ENCODE data around the gene TGM2.
"Not testable (repeated sequence)": the region's sequence is repeated elsewhere in the genome, so short reads cannot be mapped to it uniquely, and the experiment has no call there.

TGM2 gene

DNA sequence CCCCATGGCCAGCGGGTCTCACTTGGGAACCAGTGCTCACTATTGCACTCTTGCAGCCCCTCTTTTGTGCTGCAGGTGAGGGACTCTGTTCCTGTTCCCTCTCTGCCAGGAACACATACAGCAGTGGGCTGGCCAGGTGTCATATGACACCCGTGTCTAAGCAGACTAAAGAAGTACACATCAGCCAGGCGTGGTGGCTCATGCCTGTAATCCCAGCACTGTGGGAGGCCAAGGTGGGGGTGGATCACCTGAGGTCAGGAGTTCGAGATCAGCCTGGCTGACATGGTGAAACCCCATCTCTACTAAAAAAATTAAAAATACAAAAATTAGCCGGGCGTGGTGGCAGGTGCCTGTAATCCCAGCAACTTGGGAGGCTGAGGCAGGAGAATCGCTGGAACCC, 57.2 kb downstream of the TGM2 start:
- H3K9me3 Mint-ChIP-seq, ATAC-seq, H3K4me3 Mint-ChIP-seq, H3K27ac Mint-ChIP-seq, H3K4me1 Mint-ChIP-seq, H3K36me3 Mint-ChIP-seq: not testable (repeated sequence)
- peak in 1 of 2 donors; percentile 26 for DNase-seq (ENCODE audit: low spot score in 2 of 2)

DNA sequence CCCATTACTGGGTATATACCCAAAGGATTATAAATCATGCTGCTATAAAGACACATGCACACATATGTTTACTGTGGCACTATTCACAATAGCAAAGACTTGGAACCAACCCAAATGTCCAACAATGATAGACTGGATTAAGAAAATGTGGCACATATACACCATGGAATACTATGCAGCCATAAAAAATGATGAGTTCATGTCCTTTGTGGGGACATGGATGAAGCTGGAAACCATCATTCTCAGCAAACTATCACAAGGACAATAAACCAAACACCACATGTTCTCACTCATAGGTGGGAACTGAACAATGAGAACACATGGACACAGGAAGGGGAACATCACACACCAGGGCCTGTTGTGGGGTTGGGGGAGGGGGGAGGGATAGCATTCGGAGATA, 57.7 kb downstream of the TGM2 start:
- not testable (repeated sequence) for ATAC-seq; H3K27ac Mint-ChIP-seq; H3K36me3 Mint-ChIP-seq; H3K4me3 Mint-ChIP-seq; H3K4me1 Mint-ChIP-seq; H3K9me3 Mint-ChIP-seq; DNase-seq (ENCODE audit: low spot score in 2 of 2)

DNA sequence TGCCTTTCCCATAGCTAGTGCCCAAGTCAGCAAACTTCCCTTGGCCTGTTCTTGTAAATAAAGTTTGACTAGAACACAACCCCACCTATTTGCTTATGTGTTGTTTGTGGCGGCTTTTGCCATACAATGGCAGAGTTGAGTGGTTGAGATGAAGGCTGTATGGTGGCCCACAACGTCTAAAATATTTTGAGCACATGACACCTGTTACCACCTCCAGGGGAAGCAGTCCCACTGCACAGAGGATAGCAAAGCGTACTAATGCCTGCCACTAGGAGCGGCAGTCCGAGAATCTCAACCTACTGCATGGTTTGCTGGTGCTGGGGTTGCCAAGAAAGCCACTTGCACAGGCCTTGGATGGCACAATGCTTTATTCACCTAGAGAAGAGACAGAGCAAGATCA, 58.6 kb downstream of the TGM2 start:
- Mint-ChIP-seq H3K9me3 (no peaks in the 10 kb centered on the region), H3K36me3 (no peaks in the 10 kb centered on the region), H3K4me3 (no peak overlapping the region), H3K27ac (no peak overlapping the region), H3K4me1 (no peaks in the 10 kb centered on the region)
- DNase-seq (ENCODE audit: low spot score in 2 of 2) (no peak), ATAC-seq (no peak)

DNA sequence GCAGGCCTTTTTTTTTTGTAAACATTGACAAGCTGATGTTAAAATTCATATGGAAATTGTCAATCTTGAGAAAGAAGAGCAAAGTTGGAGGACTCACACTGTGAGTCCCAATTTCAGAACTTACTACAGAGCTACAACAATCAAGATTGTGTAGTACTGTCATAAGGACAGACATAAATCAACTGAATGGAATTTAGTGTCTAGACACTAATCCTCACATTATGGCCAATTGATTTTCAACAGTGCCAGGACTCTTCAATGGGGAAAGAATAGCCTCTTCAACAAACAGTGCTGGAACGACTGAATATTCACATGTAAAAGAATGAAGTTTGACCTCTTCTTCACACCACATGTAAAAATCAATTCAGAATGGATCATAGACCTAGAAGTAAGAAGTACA, 60.8 kb downstream of the TGM2 start:
- ATAC-seq (no peak), DNase-seq (ENCODE audit: low spot score in 2 of 2) (no peak)
- H3K4me3 Mint-ChIP-seq: no peak overlapping the region
- no peaks in the 10 kb centered on the region for H3K36me3 Mint-ChIP-seq
- no peak overlapping the region for H3K27ac Mint-ChIP-seq
- H3K4me1 Mint-ChIP-seq: no peaks in the 10 kb centered on the region
- H3K9me3 Mint-ChIP-seq: peaks cover 3% of the 10 kb centered on the region

DNA sequence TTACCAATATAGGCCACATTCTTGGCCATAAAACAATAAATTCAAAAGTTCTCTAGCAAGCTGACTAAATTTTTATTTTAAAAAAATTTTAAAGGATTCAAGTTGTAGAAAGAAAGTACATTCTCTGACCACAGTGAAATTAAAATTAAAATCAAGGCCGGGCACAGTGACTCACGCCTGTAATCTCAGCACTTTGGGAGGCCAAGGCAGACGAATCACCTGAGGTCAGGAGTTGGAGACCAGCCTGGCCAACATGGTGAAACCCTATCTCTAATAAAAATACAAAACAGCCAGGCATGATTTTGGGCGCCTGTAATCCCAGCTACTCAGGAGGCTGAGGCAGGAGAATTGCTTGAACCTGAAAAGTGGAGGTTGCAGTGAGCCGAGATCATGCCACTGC, 62.9 kb downstream of the TGM2 start:
- not testable (repeated sequence) for H3K4me1 Mint-ChIP-seq; H3K9me3 Mint-ChIP-seq; H3K4me3 Mint-ChIP-seq; H3K36me3 Mint-ChIP-seq; H3K27ac Mint-ChIP-seq; DNase-seq (ENCODE audit: low spot score in 2 of 2); ATAC-seq

DNA sequence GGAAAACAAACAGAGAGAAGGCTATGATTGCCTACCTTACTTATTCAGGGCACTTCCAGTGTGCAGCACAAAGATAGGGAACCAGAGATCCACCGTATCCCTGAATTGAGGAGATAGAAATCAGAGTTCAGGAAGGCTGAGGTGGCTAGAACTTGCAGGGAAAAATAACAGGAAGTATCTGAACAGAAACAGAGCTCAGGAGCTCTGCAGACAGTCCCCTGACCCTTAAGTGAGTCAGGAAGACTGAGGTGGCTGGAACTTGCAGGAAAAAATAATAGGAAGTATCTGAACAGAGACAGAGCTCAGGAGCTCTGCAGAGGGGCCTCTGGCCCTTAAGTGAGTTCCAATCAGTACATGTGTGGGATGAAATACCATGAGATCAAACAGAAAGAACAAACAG, 66.1 kb downstream of the TGM2 start:
- DNase-seq (ENCODE audit: low spot score in 2 of 2) (peak in 1 of 2 donors; percentile 15), ATAC-seq (no peak)
- Mint-ChIP-seq H3K9me3 (peaks cover 3% of the 10 kb centered on the region), H3K4me1 (peaks cover 15% of the 10 kb centered on the region), H3K27ac (no peak overlapping the region), H3K36me3 (no peaks in the 10 kb centered on the region), H3K4me3 (no peak overlapping the region)

DNA sequence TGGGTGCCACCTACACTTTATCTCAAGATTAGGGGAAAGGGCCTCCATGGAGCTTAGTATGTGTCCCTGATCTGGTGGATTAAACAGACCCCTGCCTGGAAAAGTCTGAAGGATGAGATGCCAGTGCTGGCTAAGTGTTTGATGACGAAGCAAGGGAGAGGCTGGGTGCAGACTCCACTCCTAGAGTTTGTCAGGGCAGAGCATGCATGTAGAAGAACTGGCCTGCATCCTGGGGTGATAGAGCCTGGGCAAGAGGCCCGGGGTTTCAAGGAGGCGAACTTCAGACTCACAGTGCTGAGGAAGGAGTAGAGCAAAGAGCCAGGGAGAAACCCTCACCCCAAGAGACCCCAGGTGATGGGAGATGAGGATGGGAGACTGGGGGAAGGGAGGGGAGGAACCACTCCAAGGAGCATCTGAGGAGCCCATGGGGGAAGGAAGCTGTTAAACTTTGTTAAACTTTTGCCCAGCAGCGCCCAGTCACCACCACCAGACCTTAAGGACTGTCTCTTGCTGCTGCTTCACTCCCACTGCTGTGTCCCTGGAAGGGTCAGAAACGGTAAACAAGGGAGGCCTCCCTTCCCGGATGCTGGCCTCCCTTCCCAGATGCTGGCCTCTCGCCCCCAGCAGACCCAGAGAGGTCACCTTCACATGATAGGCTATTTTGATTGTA, 69.9 kb downstream of the TGM2 start:
- DNase-seq (ENCODE audit: low spot score in 2 of 2) (peak in 1 of 2 donors; percentile 47), ATAC-seq (no peak)
- Mint-ChIP-seq H3K4me1 (peaks cover 33% of the 10 kb centered on the region), H3K27ac (peak overlapping the region; percentile 86), H3K36me3 (peaks cover 26% of the 10 kb centered on the region), H3K9me3 (no peaks in the 10 kb centered on the region), H3K4me3 (no peak overlapping the region)

DNA sequence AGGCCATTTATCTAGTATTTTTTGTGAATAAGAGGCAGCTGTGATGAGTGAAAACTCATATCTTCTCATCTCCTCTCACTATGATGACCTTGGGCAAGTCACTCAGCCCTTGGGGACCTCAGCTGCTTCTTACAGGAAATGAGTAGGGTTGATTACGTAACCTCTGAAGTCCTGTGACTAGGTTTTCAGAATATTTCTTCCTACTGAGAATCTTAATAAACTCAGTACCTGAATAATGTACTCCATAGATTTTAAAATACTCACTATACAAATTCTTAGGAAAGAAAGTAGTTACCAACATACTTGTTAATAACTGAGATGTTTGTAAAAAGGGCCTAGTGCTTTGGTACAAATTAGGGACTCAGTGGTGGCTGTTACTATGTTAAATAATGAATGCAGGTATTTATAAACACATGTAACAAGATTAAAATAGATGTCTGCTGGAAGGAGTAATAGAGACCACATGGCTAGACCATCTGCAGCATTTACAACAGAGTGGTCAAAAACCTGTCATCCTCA, 70.6 kb downstream of the TGM2 start:
- no peak overlapping the region for H3K4me3 Mint-ChIP-seq
- no peaks in the 10 kb centered on the region for H3K9me3 Mint-ChIP-seq
- ATAC-seq (peak; percentile 99), DNase-seq (ENCODE audit: low spot score in 2 of 2) (peak in 1 of 2 donors; percentile 58)
- H3K27ac Mint-ChIP-seq: peak overlapping the region; percentile 86
- peaks cover 33% of the 10 kb centered on the region for H3K4me1 Mint-ChIP-seq
- H3K36me3 Mint-ChIP-seq: peaks cover 34% of the 10 kb centered on the region

DNA sequence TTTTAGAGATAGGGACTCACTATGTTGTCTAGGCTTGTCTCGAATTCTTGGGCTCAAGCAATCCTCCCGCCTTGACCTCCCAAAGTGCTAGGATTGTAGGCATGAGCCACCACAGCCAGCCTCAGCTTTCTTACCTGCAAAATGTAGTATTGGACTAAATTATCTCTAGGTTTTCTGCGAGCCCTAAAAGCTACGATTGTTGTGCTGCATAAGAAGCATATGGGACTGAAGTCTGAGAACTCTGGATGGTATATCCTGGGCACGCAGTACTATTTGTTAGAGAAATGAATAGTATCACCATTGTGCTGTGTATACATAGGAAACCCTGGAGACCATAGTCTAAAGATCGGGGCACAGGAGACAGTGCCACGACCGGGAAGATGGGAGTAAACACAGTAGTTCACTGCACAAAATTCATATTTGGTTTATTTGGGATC, 71.4 kb downstream of the TGM2 start:
- Mint-ChIP-seq H3K9me3 (no peaks in the 10 kb centered on the region), H3K4me3 (no peak overlapping the region), H3K27ac (peak overlapping the region; percentile 86), H3K36me3 (peaks cover 41% of the 10 kb centered on the region), H3K4me1 (peaks cover 38% of the 10 kb centered on the region)
- ATAC-seq (no peak), DNase-seq (ENCODE audit: low spot score in 2 of 2) (peak in 1 of 2 donors; percentile 34)

DNA sequence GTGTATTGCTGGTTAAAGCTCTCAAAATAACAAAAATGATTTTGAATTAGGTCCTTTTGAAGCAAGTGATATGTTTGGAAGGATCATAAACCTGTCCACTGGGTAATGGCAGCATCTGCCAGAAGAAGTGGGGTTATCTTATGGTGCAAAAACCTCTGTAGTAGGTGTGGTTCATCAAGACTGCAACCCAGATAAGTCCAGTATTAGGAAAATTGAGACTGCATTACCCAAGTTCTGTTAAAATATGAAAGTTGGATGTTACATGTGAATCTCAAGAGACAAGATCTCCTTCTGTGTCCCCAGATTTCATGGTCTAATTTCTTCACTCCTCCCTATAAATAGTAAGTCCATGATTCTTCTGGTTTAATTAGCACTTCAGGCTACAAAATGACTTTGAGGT, 72.2 kb downstream of the TGM2 start:
- no peak for ATAC-seq
- Mint-ChIP-seq H3K36me3 (peaks cover 48% of the 10 kb centered on the region), H3K9me3 (no peaks in the 10 kb centered on the region), H3K4me3 (no peak overlapping the region), H3K27ac (peak overlapping the region; percentile 86), H3K4me1 (peaks cover 40% of the 10 kb centered on the region)
- peak in 1 of 2 donors; percentile 18 for DNase-seq (ENCODE audit: low spot score in 2 of 2)

DNA sequence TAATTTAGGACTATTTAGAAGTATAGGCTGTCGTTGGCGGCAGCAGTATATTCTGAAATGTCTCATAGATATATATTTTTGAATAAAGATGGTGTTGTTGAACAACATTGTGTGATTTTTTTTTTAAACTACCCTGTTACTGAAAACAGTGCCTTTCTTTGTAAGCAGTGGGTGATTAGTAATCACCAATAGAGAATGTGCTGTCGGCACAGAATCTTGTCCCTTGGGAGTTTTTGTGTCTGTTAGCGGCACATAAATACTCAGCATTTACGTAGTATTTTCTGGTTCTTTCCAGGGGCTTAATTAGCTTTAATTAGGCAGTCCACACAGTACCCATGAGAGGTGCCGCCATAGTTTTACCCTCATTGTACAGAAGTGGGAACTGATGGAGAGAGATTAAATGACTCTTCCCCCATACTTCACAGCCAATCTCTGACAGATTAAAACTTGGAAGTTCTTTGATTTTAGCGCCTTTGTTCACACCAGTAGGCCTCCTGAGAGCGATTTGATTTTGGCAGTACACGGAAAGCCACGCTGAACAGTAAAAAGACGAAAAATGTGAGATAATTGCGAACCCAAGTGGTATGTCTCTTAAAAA, 72.7 kb downstream of the TGM2 start:
- ATAC-seq (no peak), DNase-seq (ENCODE audit: low spot score in 2 of 2) (peak in 1 of 2 donors; percentile 36)
- H3K4me1 Mint-ChIP-seq: peaks cover 40% of the 10 kb centered on the region
- H3K27ac Mint-ChIP-seq: peak overlapping the region; percentile 83
- H3K36me3 Mint-ChIP-seq: peaks cover 54% of the 10 kb centered on the region
- H3K9me3 Mint-ChIP-seq: no peaks in the 10 kb centered on the region
- H3K4me3 Mint-ChIP-seq: peak overlapping the region; percentile 9

DNA sequence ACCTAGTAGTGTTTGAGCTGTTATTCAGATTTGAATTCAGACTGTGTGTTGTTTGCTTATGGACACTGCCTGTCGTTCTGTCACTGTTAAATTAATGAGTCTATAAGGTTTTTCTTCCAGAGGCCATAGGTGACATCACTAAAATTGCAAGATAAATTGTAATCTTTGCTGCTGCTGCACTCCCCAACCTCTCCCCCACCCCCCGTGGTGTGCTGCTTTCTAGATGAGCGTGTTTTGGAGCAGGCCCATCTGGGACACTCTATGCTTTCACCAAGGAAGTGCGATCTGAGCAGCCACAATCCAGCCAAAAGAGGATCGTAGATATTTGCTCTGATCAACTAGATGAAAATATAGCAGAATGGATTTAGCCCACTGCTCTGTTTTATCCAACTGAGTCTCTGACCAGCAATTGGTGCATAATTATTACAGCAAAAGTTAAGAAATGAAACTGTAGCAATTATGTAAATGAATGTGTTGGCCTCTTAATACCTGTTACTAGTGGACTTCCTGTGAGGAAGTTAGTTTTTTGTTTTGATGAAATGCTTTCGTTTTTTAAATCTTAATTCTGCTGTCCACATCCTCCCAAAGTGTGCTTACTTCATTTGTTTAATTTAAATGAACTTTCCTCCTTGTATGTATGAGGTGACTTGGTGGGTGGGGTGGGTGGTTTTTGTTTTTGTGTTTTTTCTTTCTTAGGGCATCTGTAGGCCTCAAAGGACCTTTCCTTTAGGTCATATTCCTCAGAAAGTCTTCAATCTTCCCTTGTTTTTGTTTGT, 73.4 kb downstream of the TGM2 start:
- Mint-ChIP-seq H3K27ac (peak overlapping the region; percentile 83), H3K4me3 (peak overlapping the region; percentile 9), H3K36me3 (peaks cover 61% of the 10 kb centered on the region), H3K4me1 (peaks cover 40% of the 10 kb centered on the region), H3K9me3 (no peaks in the 10 kb centered on the region)
- ATAC-seq: no peak
- no peak for DNase-seq (ENCODE audit: low spot score in 2 of 2)

DNA sequence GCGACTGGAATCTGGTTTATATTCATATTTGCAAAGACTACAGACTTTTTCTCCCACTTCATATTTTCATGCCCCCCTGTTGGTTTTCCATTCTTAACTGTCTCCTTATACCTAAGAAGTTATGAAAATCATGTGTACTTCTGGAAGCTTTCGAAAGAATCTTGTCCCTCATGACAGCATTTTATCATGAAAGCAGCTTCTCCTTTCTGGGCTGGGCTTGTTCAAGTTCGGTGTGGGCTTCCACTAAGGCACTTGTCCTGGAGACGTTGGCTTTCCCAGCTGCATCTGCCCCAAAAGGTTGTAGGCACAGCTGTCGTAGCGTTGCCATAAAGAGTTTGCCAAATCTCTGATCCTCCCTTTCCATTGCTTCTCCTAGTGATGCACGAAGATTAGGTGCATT, 75.0 kb downstream of the TGM2 start:
- Mint-ChIP-seq H3K4me1 (peaks cover 41% of the 10 kb centered on the region), H3K4me3 (no peak overlapping the region), H3K9me3 (no peaks in the 10 kb centered on the region), H3K27ac (no peak overlapping the region), H3K36me3 (peaks cover 77% of the 10 kb centered on the region)
- ATAC-seq: no peak
- no peak for DNase-seq (ENCODE audit: low spot score in 2 of 2)

DNA sequence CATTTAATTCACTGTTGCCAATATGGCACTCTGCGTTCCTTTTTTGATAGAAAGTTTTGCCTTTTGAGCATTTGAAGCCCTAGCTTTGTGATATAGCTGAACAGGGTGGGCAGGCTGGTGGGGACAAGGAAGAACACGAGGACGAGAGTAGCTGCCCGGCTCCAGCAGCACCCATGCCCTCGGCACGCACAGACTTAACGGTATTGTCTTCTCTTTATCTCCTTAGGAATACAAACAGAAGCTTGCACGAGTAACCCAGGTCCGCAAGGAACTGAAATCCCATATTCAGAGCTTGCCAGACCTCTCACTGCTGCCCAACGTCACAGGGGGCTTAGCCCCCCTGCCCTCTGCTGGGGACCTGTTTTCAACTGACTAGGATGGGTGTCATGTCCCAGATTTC, 75.6 kb downstream of the TGM2 start:
- DNase-seq (ENCODE audit: low spot score in 2 of 2) (no peak), ATAC-seq (no peak)
- Mint-ChIP-seq H3K36me3 (peaks cover 81% of the 10 kb centered on the region), H3K4me1 (peaks cover 40% of the 10 kb centered on the region), H3K9me3 (no peaks in the 10 kb centered on the region), H3K4me3 (no peak overlapping the region), H3K27ac (no peak overlapping the region)

DNA sequence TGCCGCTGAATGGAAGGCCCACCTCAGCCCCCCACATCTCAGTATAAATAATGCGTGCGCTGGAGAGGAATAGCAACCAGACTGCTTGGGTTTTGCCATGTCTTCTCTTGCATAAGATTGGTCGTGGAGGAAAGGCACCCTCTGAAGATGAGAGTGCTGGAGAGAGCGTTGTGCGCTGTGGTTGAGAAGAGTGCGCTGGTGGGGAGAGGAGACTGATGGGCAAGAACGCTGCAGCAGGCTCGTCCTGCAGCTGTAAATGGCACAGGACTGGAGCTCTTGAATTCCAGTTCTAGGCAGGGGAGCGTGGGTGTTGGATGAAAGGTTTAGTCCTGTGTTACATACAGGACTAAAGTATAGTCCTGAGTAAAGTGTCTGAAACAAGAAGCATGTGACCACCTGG, 80.0 kb downstream of the TGM2 start:
- Mint-ChIP-seq H3K9me3 (no peaks in the 10 kb centered on the region), H3K4me3 (no peak overlapping the region), H3K36me3 (peaks cover 96% of the 10 kb centered on the region), H3K4me1 (peaks cover 37% of the 10 kb centered on the region), H3K27ac (no peak overlapping the region)
- DNase-seq (ENCODE audit: low spot score in 2 of 2) (no peak), ATAC-seq (no peak)
